Brain microvascular endothelial cell (primary cell): ENCODE results near the gene ABCC6.

Experiments used
- DNase-seq: peaks from one replicate; pipeline ENCODE4 v3.0.0-alpha.2; 2020
- H3K27ac ChIP-seq: fragments of 250-450 bp; sonication (Bioruptor Pico); 2 replicates; pipeline ENCODE4 v1.5.1; 2020; ENCODE audit warnings: mild to moderate bottlenecking, moderate library complexity
- H3K27me3 ChIP-seq: fragments of 250-450 bp; sonication (Bioruptor Pico); replicated peaks from 2 replicates; pipeline ENCODE4 v1.5.1; 2020; ENCODE audit warnings: mild to moderate bottlenecking
- H3K36me3 ChIP-seq: fragments of 250-450 bp; sonication (Bioruptor Pico); replicated peaks from 2 replicates; pipeline ENCODE4 v1.5.1; 2020; ENCODE audit warnings: mild to moderate bottlenecking
- H3K4me3 ChIP-seq: 2 replicates; pipeline ENCODE4 v1.5.1; 2011; ENCODE audit warnings: low read depth, mild to moderate bottlenecking, control low read depth, low read length, moderate library complexity
- in situ Hi-C: cut with HindIII; loops from 2 replicates; pipeline ENCODE4 v1.10.0; 2017; ENCODE audit warnings: low sequenced_read_pairs, low pct_ligation_motif_present
- TF ChIP-seq, protein P1 (sequence below): IDR thresholded peaks from 2 replicates; pipeline ENCODE4 v1.5.1; 2011; ENCODE audit warnings: low read depth, mild to moderate bottlenecking, moderate library complexity, low read length, control low read depth, inconsistent platforms; ENCODE audit errors: missing control alignments

ABCC6 gene

DNA sequence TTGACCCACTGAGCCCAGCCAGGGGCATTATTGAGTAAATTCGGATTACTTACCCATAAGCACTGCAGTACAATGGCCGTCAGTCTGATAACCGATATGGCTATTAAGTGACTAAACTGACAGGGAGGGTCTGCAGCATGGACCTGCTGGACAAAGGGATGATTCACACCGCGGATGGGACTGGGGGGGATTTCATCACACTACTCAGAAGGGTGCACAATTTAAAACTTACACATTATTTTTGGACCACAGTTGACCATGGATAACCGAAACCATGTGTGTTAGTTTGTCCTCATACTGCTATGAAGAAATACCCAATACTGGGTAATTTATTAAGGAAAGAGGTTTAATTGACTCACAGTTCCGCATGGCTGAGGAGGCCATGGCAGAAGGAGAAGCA, 106.5 kb downstream of the ABCC6 start:
- Histone ChIP-seq H3K27me3 (no peaks in the 10 kb centered on the region), H3K27ac (no peak overlapping the region), H3K36me3 (peaks cover 55% of the 10 kb centered on the region), H3K4me3 (no peak overlapping the region)
- no peak for DNase-seq
- in situ Hi-C loops, result no loop called here
- TF ChIP-seq, protein P1, sequence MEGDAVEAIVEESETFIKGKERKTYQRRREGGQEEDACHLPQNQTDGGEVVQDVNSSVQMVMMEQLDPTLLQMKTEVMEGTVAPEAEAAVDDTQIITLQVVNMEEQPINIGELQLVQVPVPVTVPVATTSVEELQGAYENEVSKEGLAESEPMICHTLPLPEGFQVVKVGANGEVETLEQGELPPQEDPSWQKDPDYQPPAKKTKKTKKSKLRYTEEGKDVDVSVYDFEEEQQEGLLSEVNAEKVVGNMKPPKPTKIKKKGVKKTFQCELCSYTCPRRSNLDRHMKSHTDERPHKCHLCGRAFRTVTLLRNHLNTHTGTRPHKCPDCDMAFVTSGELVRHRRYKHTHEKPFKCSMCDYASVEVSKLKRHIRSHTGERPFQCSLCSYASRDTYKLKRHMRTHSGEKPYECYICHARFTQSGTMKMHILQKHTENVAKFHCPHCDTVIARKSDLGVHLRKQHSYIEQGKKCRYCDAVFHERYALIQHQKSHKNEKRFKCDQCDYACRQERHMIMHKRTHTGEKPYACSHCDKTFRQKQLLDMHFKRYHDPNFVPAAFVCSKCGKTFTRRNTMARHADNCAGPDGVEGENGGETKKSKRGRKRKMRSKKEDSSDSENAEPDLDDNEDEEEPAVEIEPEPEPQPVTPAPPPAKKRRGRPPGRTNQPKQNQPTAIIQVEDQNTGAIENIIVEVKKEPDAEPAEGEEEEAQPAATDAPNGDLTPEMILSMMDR, result no peak

GRCh38 chr16:16113076-16113475, 110.2 kb downstream of the ABCC6 start:
- no peaks in the 10 kb centered on the region for H3K27me3 ChIP-seq
- no peak overlapping the region for H3K4me3 ChIP-seq
- TF ChIP-seq, protein P1, result no peak
- in situ Hi-C loops, result no loop called here
- H3K36me3 ChIP-seq, result peaks cover 71% of the 10 kb centered on the region
- no peak for DNase-seq
- H3K27ac ChIP-seq, result no peak overlapping the region

DNA sequence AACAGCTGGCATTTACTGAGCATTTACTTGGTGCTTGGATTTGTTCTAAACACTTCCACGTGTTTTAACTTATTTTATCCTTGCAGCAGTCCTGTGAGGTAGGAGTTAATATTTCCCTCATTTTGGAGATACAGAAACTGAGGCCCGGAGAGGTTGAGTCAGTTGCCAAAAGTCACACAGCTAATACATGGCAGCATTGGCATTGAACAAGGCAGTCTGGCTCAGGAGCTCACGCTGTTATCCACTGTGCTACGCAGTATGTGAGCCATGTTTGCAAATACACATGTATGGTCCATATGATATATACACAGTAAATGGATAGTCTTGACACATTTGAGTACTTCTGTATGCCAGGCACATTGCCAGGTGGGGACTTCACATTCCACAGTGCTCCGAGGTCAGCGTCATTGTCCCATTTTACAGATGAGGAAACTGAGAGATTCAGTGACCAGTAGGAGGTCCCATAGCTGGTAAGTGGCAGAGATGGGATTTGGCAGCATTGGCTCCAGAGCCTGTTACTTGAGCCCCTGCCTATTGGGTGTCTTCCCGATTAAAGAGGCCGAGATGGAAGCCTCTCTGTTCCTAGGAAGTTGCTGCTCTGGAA, 110.7 kb downstream of the ABCC6 start:
- peaks cover 69% of the 10 kb centered on the region for H3K36me3 ChIP-seq
- TF ChIP-seq, protein P1, result no peak
- no peak overlapping the region for H3K4me3 ChIP-seq
- in situ Hi-C loops, result no loop called here
- no peak for DNase-seq
- no peak overlapping the region for H3K27ac ChIP-seq
- H3K27me3 ChIP-seq, result no peaks in the 10 kb centered on the region

- no peaks in the 10 kb centered on the region for H3K27me3 ChIP-seq
- no peak overlapping the region for H3K27ac ChIP-seq
- no peak overlapping the region for H3K4me3 ChIP-seq
- DNase-seq, result no peak
- H3K36me3 ChIP-seq, result peaks cover 66% of the 10 kb centered on the region
- TF ChIP-seq, protein P1, result no peak
- in situ Hi-C loops, result no loop called here
Observed at GRCh38 chr16:16111639-16112038, 111.7 kb downstream of the ABCC6 start.

GRCh38 chr16:16110111-16110490, 113.2 kb downstream of the ABCC6 start:
- in situ Hi-C loops, result no loop called here
- Histone ChIP-seq H3K36me3 (peaks cover 60% of the 10 kb centered on the region), H3K27ac (no peak overlapping the region), H3K4me3 (no peak overlapping the region), H3K27me3 (no peaks in the 10 kb centered on the region)
- TF ChIP-seq, protein P1, result no peak
- no peak for DNase-seq
